Peyer's patch (tissue), 4 donors: ENCODE measurements around the gene MBTPS1. TPM values are rescaled to one million over a fixed set of nuclear protein-coding genes. Genes with fewer than 3 reads are reported as not detected.

Experiments used
- DNase-seq, 3 donors: peaks; one replicate each; pipeline ENCODE4 v3.0.0-alpha.2; 2017 to 2019
- H3K27ac ChIP-seq, 4 donors: fragments of 200-600 bp; sonication (generic); one replicate each; pipeline ENCODE4 v1.5.1; 2016 to 2019
- H3K27me3 ChIP-seq, 2 donors: fragments of 200-600 bp; sonication (generic); one replicate each; pipeline ENCODE4 v1.5.1; 2019
- H3K36me3 ChIP-seq, 3 donors: fragments of 200-600 bp; sonication (generic); one replicate each; pipeline ENCODE4 v1.5.1; 2016 to 2019
- H3K4me1 ChIP-seq, 4 donors: fragments of 200-600 bp; sonication (generic); one replicate each; pipeline ENCODE4 v1.5.1; 2016 to 2019
- H3K4me3 ChIP-seq, 4 donors: fragments of 200-600 bp; sonication (generic); 1 replicate in 3 of 4; 2 replicates in 1 of 4; pipeline ENCODE4 v1.5.1; 2016 to 2019; ENCODE audit warnings: mild to moderate bottlenecking in 1 of 4
- H3K9me3 ChIP-seq, 4 donors: fragments of 200-600 bp; sonication (generic); one replicate each; pipeline ENCODE4 v1.5.1; 2016 to 2019; ENCODE audit warnings: mild to moderate bottlenecking in 1 of 4
- POLR2A ChIP-seq, 2 donors: fragments of 450-650 bp; IDR thresholded peaks; one replicate each; pipeline ENCODE4 v1.5.1; 2017; ENCODE audit warnings: antibody characterized with exemption in 2 of 2, mild to moderate bottlenecking in 2 of 2, moderate library complexity in 2 of 2
- total RNA-seq, 4 donors: library from RNA; depleted of rRNA; stranded (reverse); fragments of >200 nt; gene quantifications; one replicate each; pipeline ENCODE4 v1.1.0, GENCODE V29; 2016
- TF ChIP-seq, protein P1 (sequence below), 6 experiments: fragments of 450-650 bp in 4 of 6; fragments of 200-600 bp in 2 of 6; sonication (generic) in 1 of 6; IDR thresholded peaks; one replicate each; pipeline ENCODE4 v1.5.1; 2017 to 2019; ENCODE audit warnings: antibody characterized with exemption in 6 of 6, mild to moderate bottlenecking in 3 of 6, moderate library complexity in 1 of 6

MBTPS1 gene
- total RNA-seq, 4 donors from 2014 or later, result 79.0 to 104 (median 91.7) TPM

DNA sequence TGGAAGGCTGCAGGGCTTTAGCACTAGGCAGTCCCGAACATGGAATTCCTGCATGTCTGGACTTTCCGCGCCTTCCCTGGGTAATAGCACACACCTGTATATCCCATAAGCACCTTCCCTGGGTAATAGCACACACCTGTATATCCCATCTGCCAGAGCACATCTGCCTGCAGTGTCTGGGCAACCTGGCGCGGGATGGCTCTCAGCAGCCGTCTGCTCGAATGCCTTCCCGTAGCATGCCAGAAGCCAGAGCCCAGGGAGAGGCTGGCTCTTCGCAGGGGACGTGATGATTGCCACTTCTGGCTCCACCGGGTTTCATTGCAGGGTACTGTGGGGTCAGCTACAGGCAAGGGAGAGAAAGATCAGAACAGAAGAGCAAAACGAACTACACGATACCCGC is 21.3 kb downstream of the MBTPS1 start:
- H3K4me1 ChIP-seq, result no peaks in the 10 kb centered on the region
- TF ChIP-seq POLR2A (IDR thresholded peaks at IDR 0.05), result no peak
- TF ChIP-seq, protein P1, sequence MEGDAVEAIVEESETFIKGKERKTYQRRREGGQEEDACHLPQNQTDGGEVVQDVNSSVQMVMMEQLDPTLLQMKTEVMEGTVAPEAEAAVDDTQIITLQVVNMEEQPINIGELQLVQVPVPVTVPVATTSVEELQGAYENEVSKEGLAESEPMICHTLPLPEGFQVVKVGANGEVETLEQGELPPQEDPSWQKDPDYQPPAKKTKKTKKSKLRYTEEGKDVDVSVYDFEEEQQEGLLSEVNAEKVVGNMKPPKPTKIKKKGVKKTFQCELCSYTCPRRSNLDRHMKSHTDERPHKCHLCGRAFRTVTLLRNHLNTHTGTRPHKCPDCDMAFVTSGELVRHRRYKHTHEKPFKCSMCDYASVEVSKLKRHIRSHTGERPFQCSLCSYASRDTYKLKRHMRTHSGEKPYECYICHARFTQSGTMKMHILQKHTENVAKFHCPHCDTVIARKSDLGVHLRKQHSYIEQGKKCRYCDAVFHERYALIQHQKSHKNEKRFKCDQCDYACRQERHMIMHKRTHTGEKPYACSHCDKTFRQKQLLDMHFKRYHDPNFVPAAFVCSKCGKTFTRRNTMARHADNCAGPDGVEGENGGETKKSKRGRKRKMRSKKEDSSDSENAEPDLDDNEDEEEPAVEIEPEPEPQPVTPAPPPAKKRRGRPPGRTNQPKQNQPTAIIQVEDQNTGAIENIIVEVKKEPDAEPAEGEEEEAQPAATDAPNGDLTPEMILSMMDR (IDR thresholded peaks at IDR 0.05), result no peak
- no peak for DNase-seq
- no peaks in the 10 kb centered on the region for H3K27me3 ChIP-seq
- no peaks in the 10 kb centered on the region for H3K9me3 ChIP-seq
- no peak overlapping the region for H3K27ac ChIP-seq
- peaks cover 0 to 97% (median 0%) of the 10 kb centered on the region in 3 donors for H3K36me3 ChIP-seq
- no peak overlapping the region for H3K4me3 ChIP-seq

GRCh38 chr16:84093879-84094270 is 22.9 kb downstream of the MBTPS1 start:
- Histone ChIP-seq H3K27me3 (no peaks in the 10 kb centered on the region), H3K4me3 (no peak overlapping the region), H3K9me3 (no peaks in the 10 kb centered on the region), H3K4me1 (peaks cover 0 to 3% (median 0%) of the 10 kb centered on the region in 4 donors), H3K36me3 (peaks cover 0 to 98% (median 0%) of the 10 kb centered on the region in 3 donors), H3K27ac (no peak overlapping the region)
- DNase-seq, result no peak
- TF ChIP-seq, protein P1 (IDR thresholded peaks at IDR 0.05), result no peak
- no peak for TF ChIP-seq POLR2A (IDR thresholded peaks at IDR 0.05)

DNA sequence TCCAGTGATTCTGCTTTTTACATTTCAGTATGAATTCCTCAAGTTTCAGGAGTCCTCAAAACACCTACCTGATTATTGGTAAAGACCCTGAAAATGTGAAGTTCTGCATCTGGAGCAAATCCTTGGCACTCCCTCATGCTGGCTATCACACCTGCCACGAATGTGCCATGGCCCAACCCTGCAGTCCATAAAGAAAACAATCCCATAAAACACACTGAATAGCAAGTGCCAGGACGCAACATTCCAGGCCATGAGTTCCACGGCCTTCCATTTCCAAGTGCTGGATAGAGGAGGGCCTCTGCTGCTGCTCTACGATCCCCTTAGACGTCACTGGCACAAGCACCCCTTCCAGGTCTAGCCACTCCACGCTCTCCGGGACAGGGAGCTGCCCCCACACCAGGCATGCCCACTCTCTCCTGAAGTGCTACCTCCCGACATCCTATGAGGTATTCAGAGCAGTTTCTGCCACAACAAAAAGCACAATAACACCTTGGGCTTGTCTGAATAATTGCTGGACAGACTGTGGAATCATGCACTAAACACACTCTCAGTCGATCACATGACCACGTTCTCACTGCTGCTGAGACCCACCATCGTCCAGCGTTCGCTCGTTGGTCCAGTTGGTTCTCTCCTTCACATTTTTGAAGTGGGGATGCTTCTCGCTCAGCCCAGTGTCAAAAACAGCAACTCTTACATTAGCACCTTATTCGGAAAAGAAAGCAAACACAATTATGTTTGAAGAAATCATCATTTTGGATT is 23.4 kb downstream of the MBTPS1 start:
- H3K4me1 ChIP-seq, result peaks cover 0 to 6% (median 0%) of the 10 kb centered on the region in 4 donors
- H3K9me3 ChIP-seq, result no peaks in the 10 kb centered on the region
- peaks cover 0 to 98% (median 0%) of the 10 kb centered on the region in 3 donors for H3K36me3 ChIP-seq
- H3K4me3 ChIP-seq, result no peak overlapping the region
- no peak for DNase-seq
- H3K27me3 ChIP-seq, result no peaks in the 10 kb centered on the region
- TF ChIP-seq, protein P1 (IDR thresholded peaks at IDR 0.05), result no peak
- TF ChIP-seq POLR2A (IDR thresholded peaks at IDR 0.05), result no peak
- no peak overlapping the region for H3K27ac ChIP-seq

GRCh38 chr16:84091460-84091859 is 25.3 kb downstream of the MBTPS1 start:
- Histone ChIP-seq H3K4me1 (peaks cover 0 to 11% (median 0%) of the 10 kb centered on the region in 4 donors), H3K27ac (no peak overlapping the region), H3K27me3 (no peaks in the 10 kb centered on the region), H3K36me3 (peaks cover 0 to 98% (median 0%) of the 10 kb centered on the region in 3 donors), H3K4me3 (no peak overlapping the region), H3K9me3 (no peaks in the 10 kb centered on the region)
- TF ChIP-seq POLR2A (IDR thresholded peaks at IDR 0.05), result no peak
- TF ChIP-seq, protein P1 (IDR thresholded peaks at IDR 0.05), result no peak
- DNase-seq, result no peak

GRCh38 chr16:84090211-84090610 is 26.5 kb downstream of the MBTPS1 start:
- Histone ChIP-seq H3K4me1 (peaks cover 0 to 15% (median 0%) of the 10 kb centered on the region in 4 donors), H3K27me3 (no peaks in the 10 kb centered on the region), H3K4me3 (no peak overlapping the region), H3K9me3 (no peaks in the 10 kb centered on the region), H3K36me3 (peaks cover 0 to 94% (median 0%) of the 10 kb centered on the region in 3 donors), H3K27ac (no peak overlapping the region)
- no peak for DNase-seq
- no peak for TF ChIP-seq POLR2A (IDR thresholded peaks at IDR 0.05)
- TF ChIP-seq, protein P1 (IDR thresholded peaks at IDR 0.05), result no peak
